ENCODE results near the gene FAM219B.
A peak's percentile ranks its signal among the peaks of the same experiment; 100 is the strongest.
"Not testable (repeated sequence)": the region's sequence is repeated elsewhere in the genome, so short reads cannot be mapped to it uniquely, and the experiment has no call there.

The FAM219B gene

DNA sequence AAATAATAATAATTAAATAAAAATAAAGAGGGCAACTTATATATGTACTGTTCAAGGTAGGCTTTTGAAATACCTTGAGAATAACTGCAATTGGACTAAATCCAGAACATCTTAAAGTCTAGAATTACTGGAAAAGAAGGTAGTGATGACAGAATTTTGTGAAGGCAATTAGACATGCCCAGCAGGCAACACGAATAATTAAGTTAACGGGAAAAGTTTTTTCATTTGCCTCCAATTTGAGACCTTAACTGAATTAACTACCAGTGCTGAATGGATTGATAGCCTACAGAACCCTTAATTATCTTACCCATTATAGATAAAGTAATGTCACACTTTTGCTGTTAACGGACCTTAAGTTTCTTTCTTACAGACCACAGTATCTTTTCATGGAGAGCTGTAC is 17.9 kb upstream of the FAM219B start:
- peaks cover 55% of the 10 kb centered on the region for H3K36me3 Mint-ChIP-seq (ENCODE audit: low read depth)
- no peaks in the 10 kb centered on the region for H3K9me3 Mint-ChIP-seq
- no peak overlapping the region for H3K27ac Mint-ChIP-seq
- TF ChIP-seq CTCF (IDR thresholded peaks at IDR 0.05; ENCODE audit: unreplicated experiment in 3 of 3): no peak
- no peak overlapping the region for H3K4me3 Mint-ChIP-seq
- no peaks in the 10 kb centered on the region for H3K27me3 Mint-ChIP-seq (ENCODE audit: low read depth)
- no peaks in the 10 kb centered on the region for H3K4me1 Mint-ChIP-seq

DNA sequence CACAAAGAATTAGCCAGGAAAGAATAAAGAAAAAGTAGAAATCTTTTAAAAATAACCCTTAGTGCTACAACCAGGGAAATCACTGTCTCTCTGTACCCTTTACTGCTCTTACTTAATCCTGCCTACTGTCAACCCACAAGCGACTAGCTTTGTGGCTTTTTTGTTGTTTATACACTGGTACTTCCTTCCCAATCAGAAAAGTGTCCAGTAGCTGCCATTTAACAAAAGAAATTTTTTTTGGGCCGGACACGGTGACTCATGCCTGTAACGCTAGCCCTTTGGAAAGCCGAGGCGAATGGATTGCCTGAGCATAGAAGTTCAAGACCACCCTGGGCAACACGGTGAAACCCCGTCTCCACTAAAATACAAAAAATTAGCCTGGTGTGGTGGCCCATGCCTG is 13.8 kb upstream of the FAM219B start:
- Mint-ChIP-seq H3K9me3 (no peaks in the 10 kb centered on the region), H3K4me1 (no peaks in the 10 kb centered on the region), H3K36me3 (ENCODE audit: low read depth) (peaks cover 60% of the 10 kb centered on the region), H3K4me3 (no peak overlapping the region), H3K27me3 (ENCODE audit: low read depth) (no peaks in the 10 kb centered on the region), H3K27ac (no peak overlapping the region)
- TF ChIP-seq CTCF (IDR thresholded peaks at IDR 0.05; ENCODE audit: unreplicated experiment in 3 of 3): no peak

GRCh38 chr15:74917676-74918075 is 11.0 kb upstream of the FAM219B start:
- no peak overlapping the region for H3K27ac Mint-ChIP-seq
- H3K36me3 Mint-ChIP-seq (ENCODE audit: low read depth): peaks cover 68% of the 10 kb centered on the region
- no peaks in the 10 kb centered on the region for H3K4me1 Mint-ChIP-seq
- H3K27me3 Mint-ChIP-seq (ENCODE audit: low read depth): no peaks in the 10 kb centered on the region
- H3K4me3 Mint-ChIP-seq: no peak overlapping the region
- TF ChIP-seq CTCF (IDR thresholded peaks at IDR 0.05; ENCODE audit: unreplicated experiment in 3 of 3): no peak
- H3K9me3 Mint-ChIP-seq: no peaks in the 10 kb centered on the region

DNA sequence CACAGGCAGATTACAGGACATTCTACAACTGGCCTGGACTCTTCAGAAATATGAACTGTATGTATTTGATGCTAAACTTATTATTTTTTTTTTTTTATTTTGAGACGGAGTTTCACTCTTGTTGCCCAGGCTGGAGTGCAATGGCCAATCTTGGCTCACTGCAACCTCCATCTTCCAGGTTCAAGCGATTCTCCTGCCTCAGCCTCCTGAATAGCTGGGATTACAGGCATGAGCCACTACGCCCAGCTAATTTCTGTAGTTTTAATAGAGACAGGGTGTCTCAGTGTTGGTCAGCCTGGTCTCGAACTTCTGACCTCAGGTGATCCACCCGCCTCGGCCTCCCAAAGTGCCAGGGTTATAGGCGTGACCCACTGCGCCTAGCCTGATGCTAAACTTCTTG is 7.1 kb upstream of the FAM219B start:
- H3K4me1 Mint-ChIP-seq; H3K9me3 Mint-ChIP-seq; H3K27ac Mint-ChIP-seq; H3K27me3 Mint-ChIP-seq (ENCODE audit: low read depth); H3K4me3 Mint-ChIP-seq: not testable (repeated sequence)
- H3K36me3 Mint-ChIP-seq (ENCODE audit: low read depth): peaks cover 48% of the 10 kb centered on the region

- Mint-ChIP-seq H3K27me3 (ENCODE audit: low read depth) (no peaks in the 10 kb centered on the region), H3K27ac (no peak overlapping the region), H3K36me3 (ENCODE audit: low read depth) (peaks cover 43% of the 10 kb centered on the region), H3K4me3 (no peak overlapping the region), H3K4me1 (no peaks in the 10 kb centered on the region), H3K9me3 (no peaks in the 10 kb centered on the region)
- TF ChIP-seq CTCF (IDR thresholded peaks at IDR 0.05; ENCODE audit: unreplicated experiment in 3 of 3): no peak
Measured at GRCh38 chr15:74913041-74913440, 6.4 kb upstream of the FAM219B start.

DNA sequence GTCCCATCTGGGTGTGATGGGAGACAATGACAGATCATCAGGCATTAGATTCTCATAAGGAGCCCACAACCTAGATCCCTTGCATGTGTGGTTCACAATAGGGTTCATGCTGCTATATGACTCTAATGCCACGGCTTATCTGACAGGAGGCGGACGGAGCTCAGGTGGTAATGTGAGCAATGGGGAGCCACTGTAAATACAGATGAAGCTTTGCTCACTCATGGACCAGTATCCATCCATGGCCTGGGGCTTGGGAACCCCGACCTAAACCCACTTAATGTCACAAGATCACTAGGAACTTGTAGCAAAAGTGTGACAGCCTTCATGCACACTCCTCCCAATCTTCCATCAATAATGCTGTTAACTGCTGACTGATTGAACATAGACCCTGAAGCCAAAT is 2.0 kb upstream of the FAM219B start:
- Mint-ChIP-seq H3K9me3 (no peaks in the 10 kb centered on the region), H3K36me3 (ENCODE audit: low read depth) (peaks cover 37% of the 10 kb centered on the region), H3K27me3 (ENCODE audit: low read depth) (no peaks in the 10 kb centered on the region), H3K27ac (peak overlapping the region in 2 of 3 experiments; percentile 28 to 35), H3K4me1 (peaks cover 22% of the 10 kb centered on the region), H3K4me3 (peak overlapping the region; percentile 42 to 75 (median 54))
- no peak for TF ChIP-seq CTCF (IDR thresholded peaks at IDR 0.05; ENCODE audit: unreplicated experiment in 3 of 3)
